GM18519 (cell line): Measurements from ENCODE around the gene OR4F3.
"Not testable (repeated sequence)": the region's sequence is repeated elsewhere in the genome, so short reads cannot be mapped to it uniquely, and the experiment has no call there.

Experiments
- ATAC-seq: cut with Tn5 transposase; IDR thresholded peaks from one replicate; pipeline ENCODE4 v1.9.1; 2021; ENCODE audit warnings: mild to moderate bottlenecking, moderate library complexity; ENCODE audit not compliant: unreplicated experiment, low FRiP score

OR4F3 gene

GRCh38 chr5:181366968-181367367, at the start of gene OR4F3:
Gene OR4F3, plus strand, starts transcription at chr5:181367268.
- ATAC-seq, result not testable (repeated sequence)
